ENCODE data around the gene SRC. TPM values are rescaled to one million over a fixed set of nuclear protein-coding genes. Genes with fewer than 3 reads are reported as not detected.

The SRC gene
- total RNA-seq, 1 donor from 2014 or later, result 37.8 TPM

DNA sequence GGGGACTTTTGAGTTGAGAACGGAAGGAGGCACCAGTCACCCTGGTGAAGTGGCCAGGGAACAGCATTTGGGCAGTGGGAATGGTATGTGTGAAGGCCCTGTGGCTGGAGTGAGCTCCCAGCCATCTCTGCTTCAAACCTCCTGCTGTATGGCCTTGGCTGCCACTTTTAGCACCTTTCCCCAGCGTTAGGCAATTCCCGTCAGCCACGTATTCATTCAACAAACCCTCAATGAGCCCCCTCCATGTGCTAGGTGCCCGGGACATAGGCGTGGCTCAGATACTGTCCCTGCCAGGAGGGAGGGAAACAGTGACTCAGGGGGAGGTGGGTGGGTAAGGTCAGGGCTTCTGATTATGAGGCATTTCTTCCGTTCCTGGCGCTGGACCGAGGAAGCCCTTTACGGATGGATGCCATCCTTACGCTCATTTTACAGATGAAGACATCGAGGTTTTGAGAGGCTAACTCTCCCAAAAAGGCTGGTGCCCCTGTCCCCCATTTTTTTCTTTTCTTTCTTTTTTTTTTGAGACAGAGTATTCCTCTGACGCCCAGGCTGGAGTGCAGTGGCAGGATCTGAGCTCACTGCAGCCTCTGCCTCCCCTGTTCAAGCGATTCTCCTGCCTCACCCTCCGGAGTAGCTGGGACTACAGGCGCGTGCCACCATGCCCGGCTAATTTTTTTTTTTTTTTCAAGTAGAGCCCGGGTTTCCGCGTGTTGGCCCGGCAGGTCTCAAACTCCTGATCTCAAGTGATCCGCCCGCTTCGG lies 37.5 kb downstream of the SRC start:
- H3K4me3 ChIP-seq (ENCODE audit: low read depth, low read length), result no peak overlapping the region
- TF ChIP-seq CTCF (conservative IDR thresholded peaks at IDR 0.05; ENCODE audit: low read depth, low read length), result no peak
- DNase-seq (ENCODE audit: low read depth), result peak; percentile 41

DNA sequence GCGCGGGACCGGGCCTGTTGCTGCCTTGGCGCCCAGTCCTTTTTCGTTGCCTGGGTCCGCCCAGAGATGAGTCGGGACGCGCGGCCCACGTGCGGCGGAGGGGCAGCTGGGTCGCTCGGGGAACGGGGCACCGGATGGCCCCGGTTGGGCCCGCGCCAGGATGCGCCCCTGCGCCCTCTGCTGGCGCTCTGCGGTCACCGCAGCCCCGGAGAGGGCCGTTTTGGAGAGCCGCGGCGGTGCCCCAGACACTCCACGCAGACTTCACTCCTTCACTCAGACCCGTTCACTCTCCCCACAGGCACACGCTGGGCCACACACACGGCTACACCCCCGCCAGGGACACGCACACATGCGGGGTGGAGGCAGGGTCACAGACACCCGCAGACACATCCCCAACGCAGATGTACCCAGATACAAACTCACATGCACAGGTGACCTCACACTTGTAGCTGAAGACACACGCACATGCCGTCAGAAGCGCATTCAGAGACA lies 38.8 kb downstream of the SRC start:
- H3K4me3 ChIP-seq (ENCODE audit: low read depth, low read length), result no peak overlapping the region
- no peak for DNase-seq (ENCODE audit: low read depth)
- TF ChIP-seq CTCF (conservative IDR thresholded peaks at IDR 0.05; ENCODE audit: low read depth, low read length), result peak; percentile 78

GRCh38 chr20:37385176-37385575 lies 39.2 kb downstream of the SRC start:
- no peak for DNase-seq (ENCODE audit: low read depth)
- no peak for TF ChIP-seq CTCF (conservative IDR thresholded peaks at IDR 0.05; ENCODE audit: low read depth, low read length)
- H3K4me3 ChIP-seq (ENCODE audit: low read depth, low read length), result no peak overlapping the region

- no peak for TF ChIP-seq CTCF (conservative IDR thresholded peaks at IDR 0.05; ENCODE audit: low read depth, low read length)
- DNase-seq (ENCODE audit: low read depth), result no peak
- no peak overlapping the region for H3K4me3 ChIP-seq (ENCODE audit: low read depth, low read length)
Observed at GRCh38 chr20:37385659-37386504, 39.9 kb downstream of the SRC start.

- no peak overlapping the region for H3K4me3 ChIP-seq (ENCODE audit: low read depth, low read length)
- DNase-seq (ENCODE audit: low read depth), result no peak
- TF ChIP-seq CTCF (conservative IDR thresholded peaks at IDR 0.05; ENCODE audit: low read depth, low read length), result no peak
Observed at GRCh38 chr20:37386505-37387251, 40.7 kb downstream of the SRC start.

DNA sequence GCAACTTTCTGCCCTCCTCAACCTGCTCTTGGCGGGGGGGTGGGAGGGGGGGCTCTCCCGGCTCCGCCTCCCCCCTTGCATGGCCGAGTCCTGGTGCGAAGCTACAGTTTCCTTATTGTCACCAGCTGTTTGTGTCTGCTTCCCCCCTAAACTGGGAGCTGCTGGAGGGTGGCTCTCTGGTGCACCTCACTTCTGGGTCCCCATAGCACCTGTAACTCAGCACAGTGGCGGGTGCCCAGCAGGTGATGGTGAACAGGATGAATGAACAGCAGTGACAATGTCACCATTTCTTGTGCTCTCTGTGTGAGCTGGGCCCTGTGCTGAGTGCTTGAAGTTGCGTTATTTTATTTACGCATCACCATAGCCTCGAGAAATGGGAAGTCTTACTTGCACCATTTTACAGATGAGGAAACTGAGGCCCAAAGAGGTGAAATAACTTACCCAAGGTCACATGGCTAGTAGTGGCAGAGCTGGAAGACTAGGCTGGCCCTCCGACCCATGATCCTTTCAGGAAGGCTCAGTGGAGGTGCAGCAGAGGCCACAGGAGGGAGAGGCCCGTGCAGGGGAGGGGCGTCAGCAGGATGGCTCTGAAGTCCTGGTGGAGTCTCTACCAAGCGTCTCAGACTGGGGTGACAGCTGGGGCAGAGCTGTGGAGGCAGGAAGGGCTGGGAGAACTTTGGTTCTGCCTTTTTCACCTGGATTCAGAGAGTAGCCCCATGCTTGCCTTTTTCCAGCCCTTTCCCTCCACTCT lies 41.8 kb downstream of the SRC start:
- TF ChIP-seq CTCF (conservative IDR thresholded peaks at IDR 0.05; ENCODE audit: low read depth, low read length), result no peak
- no peak overlapping the region for H3K4me3 ChIP-seq (ENCODE audit: low read depth, low read length)
- no peak for DNase-seq (ENCODE audit: low read depth)

Measured in epithelial cell of proximal tubule (primary cell).